Activated CD8-positive, alpha-beta memory T cell treated with anti-CD3 and anti-CD28 coated beads, Interleukin-2, amount 50 U/mL, for 4 hours (primary cell): Measurements from ENCODE around the gene AFDN.

Experiments used
- DNase-seq: peaks from one replicate; pipeline ENCODE4 v3.0.0-alpha.2; 2020

Gene AFDN

GRCh38 chr6:167795321-167795811 is 31.3 kb upstream of the AFDN start:
- no peak for DNase-seq

GRCh38 chr6:167795874-167796191 is 30.9 kb upstream of the AFDN start:
- DNase-seq: no peak

- no peak for DNase-seq
These were observed 30.3 kb upstream of the AFDN start for GRCh38 chr6:167796192-167796981.

GRCh38 chr6:167797011-167797471 is 29.7 kb upstream of the AFDN start:
- DNase-seq: no peak

- no peak for DNase-seq
These were observed 29.0 kb upstream of the AFDN start for GRCh38 chr6:167797476-167798265.

- no peak for DNase-seq
These were observed 28.3 kb upstream of the AFDN start for GRCh38 chr6:167798453-167798852.

GRCh38 chr6:167799033-167799821 is 27.5 kb upstream of the AFDN start:
- DNase-seq: no peak

- DNase-seq: no peak
These were observed 26.2 kb upstream of the AFDN start for GRCh38 chr6:167800549-167800948.

GRCh38 chr6:167801263-167801662 is 25.4 kb upstream of the AFDN start:
- no peak for DNase-seq

GRCh38 chr6:167802339-167802738 is 24.4 kb upstream of the AFDN start:
- no peak for DNase-seq

- no peak for DNase-seq
These were observed 22.9 kb upstream of the AFDN start for GRCh38 chr6:167803816-167804215.

- no peak for DNase-seq
These were observed 22.3 kb upstream of the AFDN start for GRCh38 chr6:167804281-167805013.

GRCh38 chr6:167805349-167806060 is 21.2 kb upstream of the AFDN start:
- DNase-seq: no peak

GRCh38 chr6:167806061-167806700 is 20.5 kb upstream of the AFDN start:
- no peak for DNase-seq

GRCh38 chr6:167807200-167807599 is 19.5 kb upstream of the AFDN start:
- no peak for DNase-seq

- no peak for DNase-seq
These were observed 19.0 kb upstream of the AFDN start for GRCh38 chr6:167807756-167808155.

GRCh38 chr6:167811040-167811439 is 15.7 kb upstream of the AFDN start:
- DNase-seq: no peak

- no peak for DNase-seq
These were observed 15.1 kb upstream of the AFDN start for GRCh38 chr6:167811442-167812087.

GRCh38 chr6:167812088-167812487 is 14.6 kb upstream of the AFDN start:
- no peak for DNase-seq

- no peak for DNase-seq
These were observed 11.3 kb upstream of the AFDN start for GRCh38 chr6:167815296-167815980.
